Activated T-cell treated with anti-CD3 and anti-CD28 coated beads, Interleukin-2, amount 50 U/mL, for 1 hour (primary cell): ENCODE measurements around the gene NPS.

ENCODE experiments used
- DNase-seq: peaks from one replicate; pipeline ENCODE4 v3.0.0-alpha.2; 2020

NPS gene

GRCh38 chr10:127563718-127564553, 14.8 kb downstream of the NPS start:
- DNase-seq = peak; percentile 22

GRCh38 chr10:127564644-127565043, 15.5 kb downstream of the NPS start:
- no peak for DNase-seq

GRCh38 chr10:127565583-127565982, 16.5 kb downstream of the NPS start:
- no peak for DNase-seq

GRCh38 chr10:127569210-127569609, 20.1 kb downstream of the NPS start:
- DNase-seq = no peak

GRCh38 chr10:127570036-127570435, 20.9 kb downstream of the NPS start:
- no peak for DNase-seq

GRCh38 chr10:127571386-127571785, 22.3 kb downstream of the NPS start:
- no peak for DNase-seq

GRCh38 chr10:127576051-127576450, 26.9 kb downstream of the NPS start:
- no peak for DNase-seq

- no peak for DNase-seq
Observed at GRCh38 chr10:127576740-127577161, 27.6 kb downstream of the NPS start.

GRCh38 chr10:127577376-127578258, 28.5 kb downstream of the NPS start:
- DNase-seq = no peak

GRCh38 chr10:127578259-127578960, 29.3 kb downstream of the NPS start:
- DNase-seq = no peak

- DNase-seq = no peak
Observed at GRCh38 chr10:127578961-127579305, 29.8 kb downstream of the NPS start.

GRCh38 chr10:127579640-127580039, 30.5 kb downstream of the NPS start:
- DNase-seq = no peak

GRCh38 chr10:127580822-127581221, 31.7 kb downstream of the NPS start:
- no peak for DNase-seq

- no peak for DNase-seq
Observed at GRCh38 chr10:127585519-127586023, 36.5 kb downstream of the NPS start.

GRCh38 chr10:127587668-127588365, 38.7 kb downstream of the NPS start:
- DNase-seq = no peak

- no peak for DNase-seq
Observed at GRCh38 chr10:127592586-127592985, 43.5 kb downstream of the NPS start.

GRCh38 chr10:127600479-127600878, 51.4 kb downstream of the NPS start:
- DNase-seq = no peak
